ENCODE data around the gene OR5M11. TPM values are rescaled to one million over a fixed set of nuclear protein-coding genes. Genes with fewer than 3 reads are reported as not detected.

The OR5M11 gene
- polyA plus RNA-seq, 4 donors: not detected

DNA sequence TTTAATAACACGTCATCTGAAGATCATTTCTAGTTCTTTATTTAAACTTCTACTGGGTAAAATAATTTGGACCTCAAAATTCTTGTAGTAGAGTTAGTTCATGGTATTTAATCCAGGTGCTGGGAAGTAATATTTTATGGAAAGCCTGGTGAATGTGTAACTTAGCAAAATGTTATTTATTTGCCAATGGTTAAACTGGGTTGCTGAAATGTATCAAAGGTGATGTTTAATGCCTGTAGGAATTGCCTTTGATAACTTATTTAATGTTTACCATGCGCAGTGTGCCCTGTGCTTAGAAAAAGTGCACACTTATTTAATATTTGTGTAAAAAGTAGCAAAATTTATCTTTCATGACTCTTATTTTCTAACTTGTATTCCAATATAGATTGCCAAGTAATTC lies 11.2 kb downstream of the OR5M11 start:
- Histone ChIP-seq H3K27ac (ENCODE audit: low read depth in 1 of 3, low read length in 2 of 3) (no peak overlapping the region), H3K4me1 (ENCODE audit: control insufficient read depth in 3 of 3, insufficient read depth in 2 of 3, low read depth in 1 of 3, low read length in 2 of 3) (peaks cover 0 to 6% (median 0%) of the 10 kb centered on the region in 3 donors), H3K36me3 (ENCODE audit: control insufficient read depth in 3 of 3, insufficient read depth in 2 of 3, low read depth in 1 of 3, low read length in 3 of 3) (no peaks in the 10 kb centered on the region), H3K27me3 (ENCODE audit: control insufficient read depth in 3 of 3, insufficient read depth in 3 of 3, low read length in 3 of 3) (no peaks in the 10 kb centered on the region), H3K4me3 (ENCODE audit: low read depth in 1 of 3, low read length in 3 of 3) (no peak overlapping the region), H3K9me3 (ENCODE audit: control insufficient read depth in 2 of 2, insufficient read depth in 1 of 2, low read depth in 1 of 2, low read length in 1 of 2) (peaks cover 0 to 5% of the 10 kb centered on the region in 2 donors)
- FAIRE-seq (no peak), DNase-seq (peak in 1 of 2 donors; percentile 27)
- 21 to 54% (median 43%) methylated on average over 2 of the region's 2 CpGs for WGBS, 3 donors

DNA sequence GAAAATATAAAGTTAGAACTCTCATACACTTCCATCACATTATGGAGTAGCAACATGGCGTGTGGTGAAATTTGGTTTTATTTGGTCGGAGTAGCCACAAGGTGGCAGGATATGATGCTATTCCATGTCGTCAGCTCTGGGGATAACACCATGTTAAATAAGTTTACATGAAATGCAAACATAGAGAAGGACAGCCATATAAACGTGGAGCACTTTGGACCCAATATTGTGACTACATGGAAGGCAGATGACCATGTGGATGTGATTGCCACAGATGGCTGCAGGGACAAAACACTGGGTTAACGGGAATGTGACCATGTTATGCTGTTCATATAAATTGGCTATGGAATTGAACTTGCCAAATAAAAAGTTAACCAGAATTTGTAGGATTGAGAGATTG lies 21.0 kb downstream of the OR5M11 start:
- H3K36me3 ChIP-seq (ENCODE audit: control insufficient read depth in 3 of 3, insufficient read depth in 2 of 3, low read depth in 1 of 3, low read length in 3 of 3): no peaks in the 10 kb centered on the region
- H3K4me1 ChIP-seq (ENCODE audit: control insufficient read depth in 3 of 3, insufficient read depth in 2 of 3, low read depth in 1 of 3, low read length in 2 of 3): no peaks in the 10 kb centered on the region
- FAIRE-seq: no peak
- 50 to 64% (median 60%) methylated on average over 5 of the region's 5 CpGs for WGBS, 3 donors
- peak in 1 of 2 donors; percentile 61 for DNase-seq
- H3K9me3 ChIP-seq (ENCODE audit: control insufficient read depth in 2 of 2, insufficient read depth in 1 of 2, low read depth in 1 of 2, low read length in 1 of 2): no peaks in the 10 kb centered on the region
- H3K4me3 ChIP-seq (ENCODE audit: low read depth in 1 of 3, low read length in 3 of 3): no peak overlapping the region
- no peak overlapping the region for H3K27ac ChIP-seq (ENCODE audit: low read depth in 1 of 3, low read length in 2 of 3)
- H3K27me3 ChIP-seq (ENCODE audit: control insufficient read depth in 3 of 3, insufficient read depth in 3 of 3, low read length in 3 of 3): no peaks in the 10 kb centered on the region

DNA sequence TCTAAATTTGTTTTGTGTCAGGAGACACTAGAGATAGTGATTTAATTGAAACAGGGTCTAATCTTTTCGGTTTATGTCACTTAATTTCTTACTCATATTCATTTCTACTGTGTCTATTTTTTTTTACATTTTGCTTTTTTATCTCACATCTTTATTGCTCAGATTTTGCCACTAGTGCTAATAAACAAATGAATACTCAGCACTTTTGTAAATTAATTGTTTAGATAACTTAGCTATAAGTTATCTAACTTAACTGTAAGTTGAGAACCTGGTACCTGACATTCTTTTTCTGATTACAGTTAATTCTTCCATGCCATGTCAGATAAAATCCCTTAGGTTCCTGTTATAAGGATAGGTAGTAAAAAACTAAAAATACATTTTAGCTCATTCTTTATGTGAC lies 29.8 kb downstream of the OR5M11 start:
- H3K4me3 ChIP-seq (ENCODE audit: low read depth in 1 of 3, low read length in 3 of 3): no peak overlapping the region
- H3K9me3 ChIP-seq (ENCODE audit: control insufficient read depth in 2 of 2, insufficient read depth in 1 of 2, low read depth in 1 of 2, low read length in 1 of 2): no peaks in the 10 kb centered on the region
- no peak for DNase-seq
- FAIRE-seq: no peak
- no peak overlapping the region for H3K27ac ChIP-seq (ENCODE audit: low read depth in 1 of 3, low read length in 2 of 3)
- H3K36me3 ChIP-seq (ENCODE audit: control insufficient read depth in 3 of 3, insufficient read depth in 2 of 3, low read depth in 1 of 3, low read length in 3 of 3): no peaks in the 10 kb centered on the region
- H3K4me1 ChIP-seq (ENCODE audit: control insufficient read depth in 3 of 3, insufficient read depth in 2 of 3, low read depth in 1 of 3, low read length in 2 of 3): no peaks in the 10 kb centered on the region
- no peaks in the 10 kb centered on the region for H3K27me3 ChIP-seq (ENCODE audit: control insufficient read depth in 3 of 3, insufficient read depth in 3 of 3, low read length in 3 of 3)
- 82 to 91% (median 82%) methylated on average over 1 of the region's 1 CpG for WGBS, 3 donors

DNA sequence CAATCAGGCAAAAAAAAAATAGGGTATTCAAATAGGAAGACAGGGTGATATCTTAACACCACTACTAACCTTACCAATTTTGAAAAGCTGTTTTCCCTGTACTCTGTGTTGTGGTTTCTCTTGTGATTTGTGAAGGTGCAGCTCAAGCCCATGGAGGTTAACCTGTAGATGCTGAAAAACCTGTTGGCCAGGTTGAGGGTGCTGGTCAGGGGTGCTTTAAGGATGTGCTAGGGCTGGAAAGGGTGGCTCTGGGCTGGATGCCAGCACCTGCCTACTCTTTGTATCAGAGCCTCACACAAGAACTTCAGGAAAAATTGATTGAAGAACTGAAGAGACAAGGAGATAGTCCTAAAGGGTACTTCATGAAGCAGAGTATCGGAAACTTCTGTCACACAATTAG lies 33.6 kb downstream of the OR5M11 start:
- H3K4me1 ChIP-seq (ENCODE audit: control insufficient read depth in 3 of 3, insufficient read depth in 2 of 3, low read depth in 1 of 3, low read length in 2 of 3): no peaks in the 10 kb centered on the region
- no peaks in the 10 kb centered on the region for H3K36me3 ChIP-seq (ENCODE audit: control insufficient read depth in 3 of 3, insufficient read depth in 2 of 3, low read depth in 1 of 3, low read length in 3 of 3)
- no peak overlapping the region for H3K27ac ChIP-seq (ENCODE audit: low read depth in 1 of 3, low read length in 2 of 3)
- no peak overlapping the region for H3K4me3 ChIP-seq (ENCODE audit: low read depth in 1 of 3, low read length in 3 of 3)
- no peaks in the 10 kb centered on the region for H3K27me3 ChIP-seq (ENCODE audit: control insufficient read depth in 3 of 3, insufficient read depth in 3 of 3, low read length in 3 of 3)
- DNase-seq: no peak
- FAIRE-seq: no peak
- no peaks in the 10 kb centered on the region for H3K9me3 ChIP-seq (ENCODE audit: control insufficient read depth in 2 of 2, insufficient read depth in 1 of 2, low read depth in 1 of 2, low read length in 1 of 2)
- WGBS, 3 donors: 86 to 94% (median 87%) methylated on average over 1 of the region's 1 CpG

DNA sequence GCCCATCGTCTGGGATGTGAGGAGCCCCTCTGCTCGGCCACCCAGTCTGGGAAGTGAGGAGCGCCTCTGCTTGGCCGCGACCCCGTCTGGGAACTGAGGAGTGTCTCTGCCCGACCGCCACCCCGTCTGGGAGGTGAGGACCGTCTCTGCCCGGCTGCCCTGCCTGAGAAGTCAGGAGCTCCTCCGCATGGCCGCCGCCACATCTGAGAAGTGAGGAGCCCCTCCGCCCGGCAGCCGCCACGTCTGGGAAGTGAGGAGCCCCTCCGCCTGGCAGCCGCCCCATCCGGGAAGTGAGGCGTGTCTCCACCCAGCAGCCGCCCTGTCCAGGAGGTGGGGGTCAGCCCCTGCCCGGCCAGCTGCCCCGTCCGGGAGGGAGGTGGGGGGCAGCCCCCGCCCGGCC lies 46.0 kb downstream of the OR5M11 start:
- no peak overlapping the region for H3K27ac ChIP-seq (ENCODE audit: low read depth in 1 of 3, low read length in 2 of 3)
- no peak overlapping the region for H3K4me3 ChIP-seq (ENCODE audit: low read depth in 1 of 3, low read length in 3 of 3)
- WGBS, 3 donors: 96% methylated on average over 24 to 28 of the region's 28 CpGs
- no peak for FAIRE-seq
- H3K27me3 ChIP-seq (ENCODE audit: control insufficient read depth in 3 of 3, insufficient read depth in 3 of 3, low read length in 3 of 3): no peaks in the 10 kb centered on the region
- DNase-seq: no peak
- H3K4me1 ChIP-seq (ENCODE audit: control insufficient read depth in 3 of 3, insufficient read depth in 2 of 3, low read depth in 1 of 3, low read length in 2 of 3): no peaks in the 10 kb centered on the region
- H3K9me3 ChIP-seq (ENCODE audit: control insufficient read depth in 2 of 2, insufficient read depth in 1 of 2, low read depth in 1 of 2, low read length in 1 of 2): peaks cover 0 to 7% of the 10 kb centered on the region in 2 donors
- H3K36me3 ChIP-seq (ENCODE audit: control insufficient read depth in 3 of 3, insufficient read depth in 2 of 3, low read depth in 1 of 3, low read length in 3 of 3): no peaks in the 10 kb centered on the region

DNA sequence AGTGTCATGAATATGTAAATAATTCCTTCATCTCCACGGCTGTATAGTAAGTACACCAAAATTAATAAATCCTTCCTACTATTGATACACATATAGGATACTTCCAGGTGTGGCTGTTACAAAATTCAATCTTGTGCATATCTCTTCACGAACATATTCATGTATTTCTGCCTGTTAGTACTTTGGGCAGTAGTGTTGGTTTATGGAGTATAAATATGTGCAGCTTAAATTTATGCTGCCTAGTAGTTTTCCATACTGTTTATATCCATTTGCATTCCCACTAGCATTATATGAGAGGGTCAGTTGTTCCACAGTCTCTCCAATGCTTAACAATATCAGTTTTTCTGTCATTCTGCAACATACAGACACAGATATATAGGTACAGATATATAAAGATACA lies 47.9 kb downstream of the OR5M11 start:
- H3K27ac ChIP-seq (ENCODE audit: low read depth in 1 of 3, low read length in 2 of 3): no peak overlapping the region
- no peak overlapping the region for H3K4me3 ChIP-seq (ENCODE audit: low read depth in 1 of 3, low read length in 3 of 3)
- no peaks in the 10 kb centered on the region for H3K27me3 ChIP-seq (ENCODE audit: control insufficient read depth in 3 of 3, insufficient read depth in 3 of 3, low read length in 3 of 3)
- DNase-seq (no peak), FAIRE-seq (no peak)
- 78 to 86% (median 85%) methylated on average over 2 of the region's 2 CpGs for WGBS, 3 donors
- peaks cover 0 to 7% of the 10 kb centered on the region in 2 donors for H3K9me3 ChIP-seq (ENCODE audit: control insufficient read depth in 2 of 2, insufficient read depth in 1 of 2, low read depth in 1 of 2, low read length in 1 of 2)
- no peaks in the 10 kb centered on the region for H3K4me1 ChIP-seq (ENCODE audit: control insufficient read depth in 3 of 3, insufficient read depth in 2 of 3, low read depth in 1 of 3, low read length in 2 of 3)
- H3K36me3 ChIP-seq (ENCODE audit: control insufficient read depth in 3 of 3, insufficient read depth in 2 of 3, low read depth in 1 of 3, low read length in 3 of 3): no peaks in the 10 kb centered on the region

Other genes with a start within 250 kb of the OR5M11 start
- not detected for gene OR8K3, start 228.1 kb downstream of the OR5M11 start, polyA plus RNA-seq
- not detected for gene OR8K1, start 197.2 kb downstream of the OR5M11 start, polyA plus RNA-seq
- gene OR8J1, start 189.0 kb downstream of the OR5M11 start, polyA plus RNA-seq: not detected
- gene OR8U1, start 167.6 kb downstream of the OR5M11 start, polyA plus RNA-seq: not detected
- gene OR5AL1, start 130.6 kb downstream of the OR5M11 start, polyA plus RNA-seq: not detected
- not detected for gene OR5M3, start 69.9 kb downstream of the OR5M11 start, polyA plus RNA-seq
- gene OR5M8, start 51.9 kb downstream of the OR5M11 start, polyA plus RNA-seq: not detected
- not detected for gene OR5M10, start 34.5 kb upstream of the OR5M11 start, polyA plus RNA-seq
- not detected for gene OR5M1, start 71.6 kb upstream of the OR5M11 start, polyA plus RNA-seq
- gene OR5AP2, start 99.2 kb upstream of the OR5M11 start, polyA plus RNA-seq: not detected
- not detected for gene OR5AR1, start 120.4 kb upstream of the OR5M11 start, polyA plus RNA-seq
- gene OR9G1, start 155.8 kb upstream of the OR5M11 start, polyA plus RNA-seq: under 1 TPM in 1 of 4 donors, not detected in 3; 0.32 TPM
- gene OR9G4, start 205.4 kb upstream of the OR5M11 start, polyA plus RNA-seq: not detected